HG03045 (cell line): ENCODE data around the gene CSNK1A1.
A peak's percentile ranks its signal among the peaks of the same experiment; 100 is the strongest.

ENCODE experiments used
- ATAC-seq: cut with Tn5 transposase; IDR thresholded peaks from one replicate; pipeline ENCODE4 v1.9.1; 2021; ENCODE audit warnings: mild to moderate bottlenecking, moderate library complexity; ENCODE audit not compliant: unreplicated experiment

CSNK1A1 gene

DNA sequence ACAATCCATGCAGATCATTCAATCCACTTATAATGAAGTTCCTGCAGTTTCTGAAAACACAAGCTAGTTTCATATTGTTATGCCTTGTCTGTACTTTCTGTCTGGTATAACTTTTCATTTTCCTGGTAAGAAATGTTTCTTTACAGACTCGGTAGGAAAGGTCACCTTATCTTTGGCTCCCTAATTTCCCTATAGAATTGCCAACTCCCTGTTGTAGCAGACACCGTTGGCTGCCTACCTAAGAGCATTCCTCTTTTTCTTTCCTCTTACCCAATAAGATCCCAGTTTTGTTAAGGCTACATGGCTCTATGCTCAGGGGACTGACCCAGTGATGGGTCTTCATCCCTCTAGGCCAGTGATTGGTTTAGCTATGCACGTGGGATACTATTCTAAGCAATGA, 23.9 kb upstream of the CSNK1A1 start:
- no peak for ATAC-seq

- ATAC-seq: no peak
Observed at GRCh38 chr5:149572576-149573231, 21.5 kb upstream of the CSNK1A1 start.

DNA sequence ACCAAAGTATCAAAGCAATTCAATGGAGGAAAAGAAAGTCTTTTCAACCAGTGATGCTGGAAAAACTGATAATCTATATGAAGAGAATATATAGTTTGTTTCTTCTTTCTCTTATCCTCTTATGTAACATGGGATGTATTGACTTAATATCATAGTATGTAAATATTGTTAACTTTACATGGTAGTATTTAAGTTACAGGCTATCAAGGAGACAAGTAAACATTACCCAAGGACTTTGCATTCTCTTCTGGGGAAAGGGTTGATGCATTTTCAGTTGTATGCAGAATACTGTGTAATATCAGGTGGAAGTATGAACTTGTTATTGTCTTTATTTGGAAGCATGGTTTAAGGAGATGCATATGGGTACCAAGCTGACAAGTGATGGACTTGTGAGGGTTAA, 20.9 kb upstream of the CSNK1A1 start:
- no peak for ATAC-seq

DNA sequence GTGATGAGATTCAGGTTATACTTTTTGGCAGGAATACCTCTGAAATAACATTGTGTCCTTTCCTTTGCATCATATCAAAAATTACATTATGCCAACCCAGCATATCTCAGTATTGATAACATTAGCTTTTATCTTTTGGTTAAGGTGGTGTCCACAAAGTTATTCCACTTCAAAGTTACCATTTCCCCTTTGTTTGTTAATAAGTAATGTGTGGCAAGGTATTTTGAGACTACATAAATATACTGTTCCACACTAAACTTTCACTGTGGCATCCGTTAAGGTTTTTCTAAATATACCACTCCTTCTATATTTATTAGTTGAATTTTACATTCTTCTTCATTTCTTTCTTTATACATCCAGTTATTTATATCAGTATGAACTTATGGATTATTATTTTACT, 16.0 kb upstream of the CSNK1A1 start:
- no peak for ATAC-seq

- peak; percentile 87 for ATAC-seq
Observed at GRCh38 chr5:149564542-149565140, 13.4 kb upstream of the CSNK1A1 start.

- no peak for ATAC-seq
Observed at GRCh38 chr5:149563466-149563865, 12.2 kb upstream of the CSNK1A1 start.

- ATAC-seq: no peak
Observed at GRCh38 chr5:149561848-149562247, 10.6 kb upstream of the CSNK1A1 start.

DNA sequence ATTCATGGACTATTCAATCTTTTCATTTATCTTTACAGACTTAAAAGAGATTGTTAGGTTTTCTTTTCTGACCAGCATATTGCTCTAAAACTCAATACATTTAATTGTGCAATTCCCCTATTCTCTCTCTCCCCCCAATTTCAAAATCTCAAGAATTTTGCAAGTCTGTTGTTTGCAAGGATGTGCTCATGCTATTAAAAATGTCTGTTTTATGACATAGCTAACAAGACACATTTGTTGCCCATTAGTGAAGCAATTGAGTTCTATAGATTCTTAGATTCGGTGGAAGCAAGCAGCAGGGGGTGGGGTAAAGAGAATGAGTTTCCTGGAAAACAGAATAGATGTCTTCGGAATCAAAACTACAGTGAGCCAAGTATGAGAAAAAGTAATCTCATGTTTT, 8.5 kb upstream of the CSNK1A1 start:
- no peak for ATAC-seq

DNA sequence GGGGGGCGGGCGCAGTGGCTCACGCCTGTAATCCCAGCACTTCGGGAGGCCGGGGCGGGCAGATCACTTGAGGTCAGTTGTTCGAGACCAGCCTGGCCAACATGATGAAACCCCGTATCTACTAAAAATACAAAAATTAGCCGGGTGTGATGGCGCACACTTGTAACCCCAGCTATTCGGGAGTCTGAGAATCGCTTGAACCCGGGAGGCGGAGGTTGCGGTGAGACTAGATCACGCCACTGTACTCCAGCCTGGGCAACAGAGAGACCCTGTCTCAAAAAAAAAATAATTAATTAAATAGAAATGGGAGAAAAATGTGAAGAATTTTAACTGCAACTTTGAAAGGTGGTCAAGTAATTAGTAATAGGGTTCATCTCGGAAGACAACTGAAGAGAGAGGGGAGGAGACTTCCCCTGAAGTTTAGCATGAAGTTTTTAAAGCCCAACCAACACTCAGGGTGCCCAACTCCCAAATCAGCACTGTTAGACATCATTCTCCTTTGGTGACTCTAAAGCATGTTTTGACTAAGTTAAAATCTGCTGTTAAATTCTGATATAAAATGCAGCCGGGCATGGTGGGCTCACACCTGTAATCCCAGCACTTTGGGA, 1.4 kb upstream of the CSNK1A1 start:
- ATAC-seq: no peak

DNA sequence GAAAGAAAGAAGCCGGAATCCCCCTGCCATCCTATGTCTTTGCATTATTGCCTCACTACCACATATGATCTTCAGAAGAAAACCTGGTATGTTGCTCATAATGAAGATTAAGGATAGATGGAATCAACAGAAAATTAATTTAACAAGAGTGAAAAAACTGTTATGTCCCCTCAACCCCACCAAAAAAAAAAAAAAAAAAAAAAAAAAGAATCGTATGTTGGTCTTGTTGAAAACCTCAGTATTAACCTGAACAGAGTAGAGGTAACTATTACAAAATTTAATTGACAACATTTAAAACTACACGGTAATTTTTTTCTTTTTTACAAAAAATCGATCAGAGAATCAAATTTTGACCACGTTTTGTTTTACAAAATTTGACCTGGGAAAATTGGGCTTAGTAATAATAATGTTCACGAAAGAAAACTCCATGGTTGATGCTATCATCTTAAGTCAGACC, 827 bp upstream of the CSNK1A1 start:
- no peak for ATAC-seq

GRCh38 chr5:149550594-149551226, 529 bp downstream of the CSNK1A1 start:
- peak; percentile 4 for ATAC-seq

DNA sequence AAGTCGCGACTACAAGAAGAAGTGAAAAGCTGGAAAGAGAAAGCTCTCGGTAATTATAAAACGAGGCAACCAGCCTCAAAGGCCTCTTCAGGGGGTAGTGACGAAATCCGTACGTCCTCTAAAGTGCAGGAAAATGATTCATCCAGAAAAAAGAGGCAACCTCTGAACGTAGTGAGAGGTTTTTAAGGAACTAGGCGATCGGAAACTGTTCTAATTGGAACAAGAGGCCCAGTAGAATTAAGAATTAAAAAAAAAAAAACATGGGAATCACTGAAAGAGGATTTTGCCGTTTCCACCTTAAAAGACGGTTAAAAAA, 1.0 kb downstream of the CSNK1A1 start:
- ATAC-seq: no peak

GRCh38 chr5:149549461-149550267, 1.6 kb downstream of the CSNK1A1 start:
- ATAC-seq: peak; percentile 15

DNA sequence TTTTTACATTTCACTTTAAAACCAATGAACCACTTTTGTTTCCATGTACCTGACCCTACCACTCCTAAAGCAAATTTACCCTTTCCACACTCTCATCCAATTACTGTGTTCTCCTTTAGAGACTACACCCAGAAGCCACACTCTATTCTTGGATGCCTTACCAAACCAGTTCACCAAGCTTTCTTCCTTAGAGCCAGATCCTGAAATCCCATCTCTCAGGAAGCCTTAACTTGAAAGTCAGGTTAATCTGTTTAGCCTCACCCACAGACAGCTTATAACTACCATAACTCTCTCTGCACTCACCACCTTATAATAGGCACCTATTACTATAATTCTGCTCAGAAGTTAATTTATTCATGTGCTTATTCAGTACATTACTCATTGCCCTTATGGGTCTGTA, 4.3 kb downstream of the CSNK1A1 start:
- no peak for ATAC-seq

- no peak for ATAC-seq
Observed at GRCh38 chr5:149545327-149545726, 5.9 kb downstream of the CSNK1A1 start.

- ATAC-seq: no peak
Observed at GRCh38 chr5:149544028-149544420, 7.2 kb downstream of the CSNK1A1 start.

- ATAC-seq: no peak
Observed at GRCh38 chr5:149543361-149544027, 7.7 kb downstream of the CSNK1A1 start.

GRCh38 chr5:149541893-149542292, 9.3 kb downstream of the CSNK1A1 start:
- ATAC-seq: no peak

- ATAC-seq: no peak
Observed at GRCh38 chr5:149540089-149540488, 11.2 kb downstream of the CSNK1A1 start.

- no peak for ATAC-seq
Observed at GRCh38 chr5:149537374-149537975, 13.8 kb downstream of the CSNK1A1 start.
